LNCaP clone FGC (cell line): ENCODE data around the gene TMEM88.

Experiments used
- DNase-seq: peaks from one replicate; pipeline ENCODE4 v3.0.0-alpha.2; 2011; ENCODE audit warnings: low read depth
- H3K4me3 ChIP-seq: 2 replicates; pipeline ENCODE4 v1.5.1; 2011; ENCODE audit warnings: mild to moderate bottlenecking, low read depth, low read length, control low read depth
- TF ChIP-seq, protein P1 (sequence below): IDR thresholded peaks from 2 replicates; pipeline ENCODE4 v1.5.1; 2012; ENCODE audit warnings: mild to moderate bottlenecking; ENCODE audit not compliant: control insufficient read depth, insufficient read depth; ENCODE audit errors: extremely low read depth

TMEM88 gene

DNA sequence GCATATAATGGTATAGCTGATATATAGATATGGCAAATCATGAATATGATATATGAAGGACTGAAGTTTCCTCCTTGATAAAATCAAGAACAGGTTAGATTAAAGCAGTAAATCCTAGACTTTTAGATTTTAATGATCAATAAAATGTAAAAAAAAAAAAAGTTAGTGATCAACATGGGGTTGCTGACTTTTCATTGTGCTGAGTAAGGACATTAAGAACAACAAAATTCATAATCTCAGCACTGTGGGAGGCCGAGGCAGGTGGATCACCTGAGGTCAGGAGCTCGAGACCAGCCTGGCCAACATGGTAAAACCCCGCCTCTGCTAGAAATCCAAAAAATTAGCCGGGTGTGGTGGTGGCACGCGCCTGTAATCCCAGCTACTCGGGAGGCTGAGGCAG lies 23.4 kb downstream of the TMEM88 start:
- TF ChIP-seq, protein P1, sequence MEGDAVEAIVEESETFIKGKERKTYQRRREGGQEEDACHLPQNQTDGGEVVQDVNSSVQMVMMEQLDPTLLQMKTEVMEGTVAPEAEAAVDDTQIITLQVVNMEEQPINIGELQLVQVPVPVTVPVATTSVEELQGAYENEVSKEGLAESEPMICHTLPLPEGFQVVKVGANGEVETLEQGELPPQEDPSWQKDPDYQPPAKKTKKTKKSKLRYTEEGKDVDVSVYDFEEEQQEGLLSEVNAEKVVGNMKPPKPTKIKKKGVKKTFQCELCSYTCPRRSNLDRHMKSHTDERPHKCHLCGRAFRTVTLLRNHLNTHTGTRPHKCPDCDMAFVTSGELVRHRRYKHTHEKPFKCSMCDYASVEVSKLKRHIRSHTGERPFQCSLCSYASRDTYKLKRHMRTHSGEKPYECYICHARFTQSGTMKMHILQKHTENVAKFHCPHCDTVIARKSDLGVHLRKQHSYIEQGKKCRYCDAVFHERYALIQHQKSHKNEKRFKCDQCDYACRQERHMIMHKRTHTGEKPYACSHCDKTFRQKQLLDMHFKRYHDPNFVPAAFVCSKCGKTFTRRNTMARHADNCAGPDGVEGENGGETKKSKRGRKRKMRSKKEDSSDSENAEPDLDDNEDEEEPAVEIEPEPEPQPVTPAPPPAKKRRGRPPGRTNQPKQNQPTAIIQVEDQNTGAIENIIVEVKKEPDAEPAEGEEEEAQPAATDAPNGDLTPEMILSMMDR, result no peak
- no peak for DNase-seq
- no peak overlapping the region for H3K4me3 ChIP-seq

DNA sequence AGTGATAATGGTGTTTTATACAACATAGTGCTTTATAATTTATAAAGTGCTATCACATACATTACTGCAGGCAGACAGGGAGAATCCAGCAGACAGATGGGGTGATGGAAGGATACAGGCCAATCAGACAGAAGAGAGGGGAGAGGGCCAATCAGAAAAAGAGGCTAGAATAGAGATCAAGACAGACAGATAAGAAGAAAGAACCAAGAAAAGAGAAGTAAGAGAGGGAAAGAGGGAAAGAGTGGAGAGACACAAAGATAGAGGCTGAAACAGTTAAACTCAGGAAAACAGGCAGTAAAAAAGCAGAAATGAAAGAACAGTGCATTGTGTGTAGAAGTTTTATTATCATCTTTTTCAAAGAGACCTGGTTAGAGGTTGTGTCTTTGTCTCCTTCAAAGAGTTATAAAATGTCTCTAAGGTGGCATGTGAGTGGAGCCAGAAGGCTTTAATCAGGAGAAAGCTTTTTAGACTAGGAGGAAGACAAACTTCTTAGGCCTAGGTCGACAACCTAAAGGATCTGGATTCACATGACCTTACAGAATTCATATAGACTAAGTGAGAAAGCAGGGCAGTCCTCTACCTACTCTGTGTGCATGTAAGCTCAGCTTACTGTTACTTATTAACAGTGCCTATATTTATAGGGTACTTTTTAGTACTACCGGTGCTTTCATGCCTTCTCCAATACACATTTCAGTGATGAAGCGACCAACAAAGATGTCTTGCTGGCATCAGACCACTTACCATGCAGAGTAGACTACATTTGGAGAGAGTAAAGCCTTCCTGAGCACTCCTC lies 25.4 kb downstream of the TMEM88 start:
- TF ChIP-seq, protein P1, result no peak
- H3K4me3 ChIP-seq, result no peak overlapping the region
- no peak for DNase-seq

GRCh38 chr17:7881276-7882054 lies 26.6 kb downstream of the TMEM88 start:
- H3K4me3 ChIP-seq, result no peak overlapping the region
- TF ChIP-seq, protein P1, result no peak
- no peak for DNase-seq

GRCh38 chr17:7882068-7882467 lies 27.2 kb downstream of the TMEM88 start:
- TF ChIP-seq, protein P1, result no peak
- DNase-seq, result no peak
- no peak overlapping the region for H3K4me3 ChIP-seq

- TF ChIP-seq, protein P1, result no peak
- H3K4me3 ChIP-seq, result no peak overlapping the region
- DNase-seq, result no peak
Observed at GRCh38 chr17:7882629-7883028, 27.8 kb downstream of the TMEM88 start.

DNA sequence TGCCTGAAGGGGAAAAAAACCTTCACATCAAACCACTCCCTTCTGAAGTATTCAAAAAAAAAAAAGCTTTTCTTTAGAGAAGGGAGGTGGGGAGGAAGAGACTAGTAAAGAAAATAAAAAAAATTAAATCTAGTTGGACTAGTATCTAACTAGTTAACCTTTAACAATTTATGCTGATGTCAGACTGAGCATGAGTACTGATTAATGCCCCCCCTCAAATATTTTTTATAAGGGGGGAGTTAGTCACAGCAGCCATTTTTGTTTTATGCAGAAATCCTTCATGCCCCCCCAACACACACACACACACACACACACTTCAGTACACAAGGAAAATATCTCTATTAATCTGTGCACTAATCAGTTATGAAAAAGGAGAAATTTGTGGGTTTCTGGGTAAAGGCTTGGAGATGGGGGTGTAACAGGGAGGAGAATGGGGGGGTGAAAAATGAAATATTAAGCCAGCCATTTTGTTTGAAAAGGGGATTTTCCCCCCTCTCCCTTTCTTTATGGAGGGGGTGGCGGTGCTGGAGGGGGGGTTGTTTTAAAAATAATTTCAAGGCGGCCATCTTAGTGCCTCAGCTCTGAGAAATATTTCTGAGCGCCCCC lies 29.0 kb downstream of the TMEM88 start:
- TF ChIP-seq, protein P1, result no peak
- DNase-seq, result no peak
- peak overlapping the region; percentile 50 for H3K4me3 ChIP-seq
